Psoas muscle (tissue), 8 donors: ENCODE results near the gene UBE2Q1. TPM values are rescaled to one million over a fixed set of nuclear protein-coding genes. Genes with fewer than 3 reads are reported as not detected.

ENCODE experiments used
- ATAC-seq, 4 donors: fragments of 200-7000 bp; cut with Tn5 transposase; one replicate each; pipeline ENCODE4 v1.9.1; 2020; ENCODE audit warnings: moderate library complexity in 3 of 4, mild to moderate bottlenecking in 2 of 4
- DNase-seq, 2 donors: peaks; one replicate each; pipeline ENCODE4 v3.0.0-alpha.2; 2020
- H3K27ac ChIP-seq: fragments of 200-600 bp; one replicate; pipeline ENCODE4 v1.8.0; 2022
- H3K27me3 ChIP-seq, 3 donors: fragments of 200-600 bp in 1 of 3; one replicate each; pipeline versions ENCODE4 v1.6.1 to v1.8.0; 2013 to 2022; ENCODE audit warnings: low read length in 2 of 3, mild to moderate bottlenecking in 2 of 3, moderate library complexity in 1 of 3; ENCODE audit not compliant: insufficient read depth in 3 of 3
- H3K36me3 ChIP-seq, 2 donors: fragments of 200-600 bp in 1 of 2; one replicate each; pipeline versions ENCODE4 v1.6.1 to v1.8.0; 2013 to 2022; ENCODE audit warnings: low read depth in 1 of 2, mild to moderate bottlenecking in 1 of 2, moderate library complexity in 1 of 2; ENCODE audit not compliant: insufficient read depth in 1 of 2
- H3K4me1 ChIP-seq: fragments of 200-600 bp; one replicate; pipeline ENCODE4 v1.8.0; 2022
- H3K4me3 ChIP-seq: fragments of 200-600 bp; one replicate; pipeline ENCODE4 v1.8.0; 2022; ENCODE audit warnings: mild to moderate bottlenecking
- H3K9me3 ChIP-seq: fragments of 200-600 bp; one replicate; pipeline ENCODE4 v1.8.0; 2022
- CTCF ChIP-seq: fragments of 200-600 bp; IDR thresholded peaks from one replicate; pipeline ENCODE4 v1.8.0; 2022; ENCODE audit warnings: antibody characterized with exemption
- WGBS, 3 donors: extraction: QIAGEN DNeasy Blood & Tissue Kit; methylation state at CpG; one replicate each; pipeline versions ENCODE4 v1.1.6 to v1.1.7; 2013; 5-methylcytosine and 5-hydroxymethylcytosine counted together
- intact Hi-C, 2 donors: fragments of 100-400 bp; cut with DNase I; formaldehyde crosslinking; loops; one replicate each; pipeline versions ENCODE4 v1.11.0 to v1.14.2; 2022
- polyA plus RNA-seq, 3 donors: library from polyadenylated mRNA; stranded (reverse); fragments of 200-250 nt; gene quantifications; one replicate each; pipeline ENCODE4 v1.2.3, GENCODE V29; 2013
- total RNA-seq, 4 donors: library from RNA; stranded (reverse); fragmentation: NEBNext Ultra II Directional in 2 of 4; extraction: Animal tissue kit (Norgen Biotek cat#: 25700) in 2 of 4; gene quantifications; one replicate each; pipeline versions ENCODE4 v1.2.1 to v1.2.4, GENCODE V29; 2021 to 2023
- donor health status: healthy with polysubstance abuse.
- donor health status: DM: no; HTN: no; CAD: no; lungs with moderate emphysema.
- donor health status: Bipolar disorder and iron deficiency.
- donor health status: healthy.
- donor health status: DM: yes; HTN: yes; CAD: no.
- donor health status: DM: no; HTN: no; CAD: no.
- donor health status: DM: no; HTN: no; CAD: no.
- donor health status: DM: yes; HTN: yes; CAD: no.

UBE2Q1 gene
- total and polyA plus RNA-seq, 7 donors: 34.0 to 65.5 (median 50.8) TPM

GRCh38 chr1:154499446-154499845, 59.0 kb downstream of the UBE2Q1 start:
- Histone ChIP-seq H3K27me3 (peaks cover 3 to 54% (median 16%) of the 10 kb centered on the region in 3 donors), H3K4me1 (no peaks in the 10 kb centered on the region), H3K27ac (no peak overlapping the region), H3K9me3 (no peaks in the 10 kb centered on the region), H3K36me3 (no peaks in the 10 kb centered on the region), H3K4me3 (peak overlapping the region; percentile 67)
- ATAC-seq: no peak
- TF ChIP-seq CTCF: no peak
- DNase-seq: no peak
- 63 to 73% (median 71%) methylated on average over 1 of the region's 1 CpG for WGBS, 3 donors
- intact Hi-C loops: no loop called here

Other genes with a start within 250 kb of the UBE2Q1 start
- not detected for gene AQP10, start 237.6 kb downstream of the UBE2Q1 start, total RNA-seq
- gene AQP10, start 237.6 kb downstream of the UBE2Q1 start, polyA plus RNA-seq: under 1 TPM in 1 of 3 donors, not detected in 2; 0.04 TPM
- gene ATP8B2, start 233.1 kb downstream of the UBE2Q1 start, total RNA-seq: 1 to 10 TPM; 3.6 to 5.8 (median 4.0) TPM
- 1 to 10 TPM; 1.3 to 3.4 (median 2.2) TPM for gene ATP8B2, start 233.1 kb downstream of the UBE2Q1 start, polyA plus RNA-seq
- 100 to 1,000 TPM in 1 of 4 donors, 10 to 100 TPM in 3; 32.6 to 182 (median 80.9) TPM for gene IL6R, start 153.3 kb downstream of the UBE2Q1 start, total RNA-seq
- gene IL6R, start 153.3 kb downstream of the UBE2Q1 start, polyA plus RNA-seq: 10 to 100 TPM; 41.7 to 97.7 (median 80.8) TPM
- under 1 TPM; 0.50 to 0.97 (median 0.68) TPM for gene TDRD10, start 56.4 kb downstream of the UBE2Q1 start, total RNA-seq
- gene TDRD10, start 56.4 kb downstream of the UBE2Q1 start, polyA plus RNA-seq: 1 to 10 TPM in 1 of 3 donors, under 1 TPM in 2; 0.69 to 2.3 (median 0.99) TPM
- gene SHE, start 56.2 kb downstream of the UBE2Q1 start, total RNA-seq: 1 to 10 TPM; 5.6 to 7.4 (median 7.0) TPM
- 1 to 10 TPM; 4.0 to 6.2 (median 4.3) TPM for gene SHE, start 56.2 kb downstream of the UBE2Q1 start, polyA plus RNA-seq
- under 1 TPM in 1 of 4 donors, not detected in 3; 0.08 TPM for gene CHRNB2, start 9.1 kb upstream of the UBE2Q1 start, total RNA-seq
- under 1 TPM in 1 of 3 donors, not detected in 2; 0.01 TPM for gene CHRNB2, start 9.1 kb upstream of the UBE2Q1 start, polyA plus RNA-seq
- gene ADAR, start 49.5 kb upstream of the UBE2Q1 start, total RNA-seq: 10 to 100 TPM; 21.1 to 34.8 (median 25.4) TPM
- gene ADAR, start 49.5 kb upstream of the UBE2Q1 start, polyA plus RNA-seq: 10 to 100 TPM in 1 of 3 donors, 1 to 10 TPM in 2; 8.8 to 17.7 (median 9.1) TPM